ENCODE measurements around the gene GPR161.

DNA sequence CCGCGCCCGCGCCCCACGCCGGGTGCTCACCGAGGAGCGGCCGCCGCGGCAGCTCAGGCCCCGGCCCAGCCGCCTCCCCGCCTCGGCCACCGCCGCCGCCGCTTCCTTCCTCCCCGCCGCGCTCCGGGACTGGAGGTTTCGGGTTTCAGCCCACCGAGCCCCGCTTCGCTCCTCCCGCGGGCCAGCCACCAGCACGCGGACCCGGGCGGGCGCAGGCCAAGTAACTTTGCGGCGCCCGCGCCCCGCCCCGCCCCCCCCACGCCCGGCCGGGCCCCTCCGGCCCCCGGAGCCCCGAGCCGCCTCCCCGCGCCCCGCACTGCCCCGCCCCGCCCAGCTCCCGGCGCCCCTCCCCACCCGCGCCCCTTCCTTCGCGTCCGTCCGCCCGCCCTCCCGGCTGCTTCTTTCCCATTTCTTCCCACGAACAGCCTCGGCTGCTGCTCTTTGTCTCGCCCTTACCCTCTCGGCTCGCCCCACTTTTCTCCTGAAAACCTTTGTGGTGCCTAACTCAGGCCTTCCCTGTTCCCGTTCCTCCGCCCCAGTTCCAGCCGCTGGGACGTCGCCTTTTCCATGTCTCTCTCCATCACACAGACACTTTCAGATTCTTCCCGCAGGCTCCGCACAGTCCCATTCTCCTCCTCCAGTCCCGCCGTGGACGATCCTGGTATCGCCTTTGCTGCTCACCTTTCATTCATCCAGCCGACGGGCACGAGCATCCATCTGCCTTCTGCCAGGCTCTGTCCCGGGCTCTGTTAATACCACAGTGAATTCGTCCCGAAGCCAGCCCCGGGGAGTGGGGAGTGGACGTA is at the start of gene GPR161:
- TF ChIP-seq EZH2 (IDR thresholded peaks at IDR 0.05; ENCODE audit: insufficient read depth, poor library complexity, severe bottlenecking) (no peak), EZH2phosphoT487 (IDR thresholded peaks at IDR 0.05; ENCODE audit: insufficient read depth, low read depth) (no peak)
